OCI-LY1 (cell line): ENCODE results near the gene GPR137B.

ENCODE experiments used
- H2AFZ ChIP-seq: fragments of 200-600 bp; sonication (generic), shearing (Covaris generic); 2 replicates; pipeline ENCODE4 v1.6.0; 2014; ENCODE audit warnings: antibody characterized with exemption, mild to moderate bottlenecking, low read length
- H3F3A ChIP-seq: fragments of 200-600 bp; sonication (generic), shearing (Covaris generic); 2 replicates; pipeline ENCODE4 v1.6.0; 2014; ENCODE audit warnings: mild to moderate bottlenecking, antibody characterized with exemption, low read length, moderate library complexity; ENCODE audit not compliant: insufficient read depth
- H3K27ac ChIP-seq: fragments of 200-600 bp; sonication (generic); 2 replicates; pipeline ENCODE4 v1.5.1; 2014; ENCODE audit warnings: low read length, mixed run types, mild to moderate bottlenecking, low read depth; ENCODE audit not compliant: poor library complexity, severe bottlenecking
- H3K27me3 ChIP-seq: fragments of 200-600 bp; sonication (generic); 2 replicates; pipeline ENCODE4 v1.6.0; 2014; ENCODE audit warnings: antibody characterized with exemption, mild to moderate bottlenecking, low read length, moderate library complexity; ENCODE audit not compliant: insufficient read depth
- H3K36me3 ChIP-seq: fragments of 200-600 bp; sonication (generic); 2 replicates; pipeline ENCODE4 v1.6.1; 2014; ENCODE audit warnings: mild to moderate bottlenecking, antibody characterized with exemption, low read length, moderate library complexity, mixed read lengths; ENCODE audit not compliant: insufficient read depth
- H3K4me1 ChIP-seq: fragments of 200-600 bp; sonication (generic); 2 replicates; pipeline ENCODE4 v1.5.1; 2014; ENCODE audit warnings: mild to moderate bottlenecking, low read length, moderate library complexity; ENCODE audit not compliant: insufficient read depth, severe bottlenecking
- H3K4me2 ChIP-seq: fragments of 200-600 bp; sonication (generic), shearing (Covaris generic); 2 replicates; pipeline ENCODE4 v1.6.1; 2014; ENCODE audit warnings: low read length
- H3K4me3 ChIP-seq: fragments of 200-600 bp; sonication (generic); 2 replicates; pipeline ENCODE4 v1.5.1; 2014; ENCODE audit warnings: low read length, low read depth, mild to moderate bottlenecking, mixed read lengths; ENCODE audit not compliant: poor library complexity, severe bottlenecking
- H3K79me2 ChIP-seq: fragments of 200-600 bp; shearing (Covaris generic); 2 replicates; pipeline ENCODE4 v1.6.1; 2016; ENCODE audit warnings: mixed run types, low read length, mixed read lengths; ENCODE audit not compliant: insufficient read depth
- H3K9ac ChIP-seq: fragments of 200-600 bp; sonication (generic), shearing (Covaris generic); 2 replicates; pipeline ENCODE4 v1.6.1; 2014; ENCODE audit warnings: mild to moderate bottlenecking, low read length, mixed read lengths
- H3K9me2 ChIP-seq: fragments of 200-600 bp; sonication (generic), shearing (Covaris generic); 2 replicates; pipeline ENCODE4 v1.6.1; 2014; ENCODE audit warnings: low read depth, mild to moderate bottlenecking, low read length, mixed read lengths
- H3K9me3 ChIP-seq: fragments of 200-600 bp; shearing (Covaris generic); 2 replicates; pipeline ENCODE4 v1.6.1; 2014; ENCODE audit warnings: low read length, mixed read lengths
- H4K20me1 ChIP-seq: fragments of 200-600 bp; sonication (generic), shearing (Covaris generic); 2 replicates; pipeline ENCODE4 v1.6.0; 2016; ENCODE audit warnings: mild to moderate bottlenecking, low read length; ENCODE audit not compliant: insufficient read depth
- EZH2 ChIP-seq: fragments of 200-600 bp; sonication (generic), shearing (Covaris generic); IDR thresholded peaks from 2 replicates; pipeline ENCODE4 v1.8.0; 2017; ENCODE audit warnings: borderline replicate concordance, mixed run types, mild to moderate bottlenecking, antibody characterized with exemption, low read length, moderate library complexity, mixed read lengths
- TF ChIP-seq, protein P1 (sequence below): fragments of 200-600 bp; sonication (generic), shearing (Covaris generic); IDR thresholded peaks from 2 replicates; pipeline ENCODE4 v1.5.1; 2017; ENCODE audit warnings: mild to moderate bottlenecking, antibody characterized with exemption, low read length, moderate library complexity, mixed read lengths

Gene GPR137B

DNA sequence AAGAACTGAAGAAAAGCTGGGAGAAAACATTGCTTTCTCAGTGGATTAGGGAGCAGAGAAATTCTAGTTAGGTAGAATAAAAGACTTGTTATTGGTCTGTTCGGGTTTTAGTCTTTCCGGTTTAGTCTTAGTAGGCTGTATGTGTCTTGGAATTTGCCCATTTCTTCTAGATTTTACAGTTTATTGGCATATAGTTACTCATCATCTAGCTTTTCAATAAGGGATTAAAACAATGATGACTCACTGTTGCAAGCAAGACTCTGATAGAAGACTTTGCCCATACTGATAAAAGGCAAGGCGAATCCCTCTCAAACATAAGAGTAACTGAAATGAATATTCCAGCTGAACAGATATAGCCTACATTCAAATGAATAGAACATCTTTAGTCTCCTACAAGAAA is 62.3 kb downstream of the GPR137B start:
- no peaks in the 10 kb centered on the region for H3K79me2 ChIP-seq
- no peak overlapping the region for H3K4me3 ChIP-seq
- no peaks in the 10 kb centered on the region for H3F3A ChIP-seq
- no peaks in the 10 kb centered on the region for H3K27me3 ChIP-seq
- H2AFZ ChIP-seq: no peak overlapping the region
- no peak overlapping the region for H3K27ac ChIP-seq
- no peak overlapping the region for H3K4me2 ChIP-seq
- TF ChIP-seq EZH2: no peak
- TF ChIP-seq, protein P1, sequence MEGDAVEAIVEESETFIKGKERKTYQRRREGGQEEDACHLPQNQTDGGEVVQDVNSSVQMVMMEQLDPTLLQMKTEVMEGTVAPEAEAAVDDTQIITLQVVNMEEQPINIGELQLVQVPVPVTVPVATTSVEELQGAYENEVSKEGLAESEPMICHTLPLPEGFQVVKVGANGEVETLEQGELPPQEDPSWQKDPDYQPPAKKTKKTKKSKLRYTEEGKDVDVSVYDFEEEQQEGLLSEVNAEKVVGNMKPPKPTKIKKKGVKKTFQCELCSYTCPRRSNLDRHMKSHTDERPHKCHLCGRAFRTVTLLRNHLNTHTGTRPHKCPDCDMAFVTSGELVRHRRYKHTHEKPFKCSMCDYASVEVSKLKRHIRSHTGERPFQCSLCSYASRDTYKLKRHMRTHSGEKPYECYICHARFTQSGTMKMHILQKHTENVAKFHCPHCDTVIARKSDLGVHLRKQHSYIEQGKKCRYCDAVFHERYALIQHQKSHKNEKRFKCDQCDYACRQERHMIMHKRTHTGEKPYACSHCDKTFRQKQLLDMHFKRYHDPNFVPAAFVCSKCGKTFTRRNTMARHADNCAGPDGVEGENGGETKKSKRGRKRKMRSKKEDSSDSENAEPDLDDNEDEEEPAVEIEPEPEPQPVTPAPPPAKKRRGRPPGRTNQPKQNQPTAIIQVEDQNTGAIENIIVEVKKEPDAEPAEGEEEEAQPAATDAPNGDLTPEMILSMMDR: no peak
- no peak overlapping the region for H3K9ac ChIP-seq
- no peaks in the 10 kb centered on the region for H3K9me3 ChIP-seq
- no peaks in the 10 kb centered on the region for H4K20me1 ChIP-seq
- no peaks in the 10 kb centered on the region for H3K4me1 ChIP-seq
- peaks cover 79% of the 10 kb centered on the region for H3K36me3 ChIP-seq
- H3K9me2 ChIP-seq: no peaks in the 10 kb centered on the region

DNA sequence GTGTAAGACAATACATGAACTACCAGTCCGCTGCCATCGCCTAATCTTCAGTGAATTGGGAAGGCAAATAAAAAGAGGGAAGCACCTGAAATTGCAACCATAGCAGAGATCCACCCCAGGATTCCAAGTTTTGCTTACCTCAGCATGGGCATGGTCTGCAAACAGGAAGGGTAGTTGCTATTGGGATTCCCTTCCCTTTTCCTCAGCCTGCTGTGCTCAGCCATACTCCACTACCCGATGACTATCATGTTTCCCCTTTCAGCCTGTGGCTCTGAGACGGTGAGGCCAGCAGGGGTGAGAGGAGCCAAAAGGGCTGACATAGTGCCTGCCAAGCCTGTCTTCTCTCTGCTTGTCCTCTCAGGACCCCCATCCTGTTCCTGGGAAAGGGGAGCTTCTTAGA is 64.2 kb downstream of the GPR137B start:
- Histone ChIP-seq H3K9me3 (no peaks in the 10 kb centered on the region), H3F3A (no peaks in the 10 kb centered on the region), H3K9me2 (no peaks in the 10 kb centered on the region), H3K4me2 (no peak overlapping the region), H3K36me3 (peaks cover 75% of the 10 kb centered on the region), H3K4me1 (no peaks in the 10 kb centered on the region), H3K27me3 (no peaks in the 10 kb centered on the region), H2AFZ (no peak overlapping the region), H3K4me3 (no peak overlapping the region), H3K79me2 (no peaks in the 10 kb centered on the region), H3K27ac (no peak overlapping the region), H4K20me1 (no peaks in the 10 kb centered on the region), H3K9ac (no peak overlapping the region)
- TF ChIP-seq, protein P1: no peak
- no peak for TF ChIP-seq EZH2

DNA sequence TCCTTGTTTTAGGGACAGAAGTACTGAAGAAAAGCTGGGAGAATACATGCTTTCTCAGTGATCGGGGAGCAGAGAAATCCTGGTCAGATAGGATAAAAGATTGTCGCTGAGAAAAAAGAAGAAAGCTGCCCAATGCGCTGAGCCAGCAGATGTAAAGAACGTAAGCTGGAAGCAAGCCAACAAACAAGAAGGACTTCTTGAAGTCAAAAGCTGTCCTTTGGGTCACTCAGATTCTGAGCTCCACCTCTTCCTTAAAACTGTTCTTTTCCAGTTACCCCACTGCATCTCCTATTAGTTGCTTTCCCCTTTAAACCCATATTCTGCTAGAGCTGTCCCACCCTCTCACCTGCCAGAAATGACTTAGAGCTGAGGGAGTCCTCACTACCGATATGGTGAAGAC is 64.8 kb downstream of the GPR137B start:
- no peak overlapping the region for H3K4me3 ChIP-seq
- no peak overlapping the region for H2AFZ ChIP-seq
- no peaks in the 10 kb centered on the region for H3K27me3 ChIP-seq
- H3K79me2 ChIP-seq: no peaks in the 10 kb centered on the region
- no peak overlapping the region for H3K9ac ChIP-seq
- no peaks in the 10 kb centered on the region for H3K9me3 ChIP-seq
- no peaks in the 10 kb centered on the region for H3K9me2 ChIP-seq
- H3K4me1 ChIP-seq: no peaks in the 10 kb centered on the region
- H3K4me2 ChIP-seq: no peak overlapping the region
- H4K20me1 ChIP-seq: no peaks in the 10 kb centered on the region
- no peaks in the 10 kb centered on the region for H3F3A ChIP-seq
- no peak overlapping the region for H3K27ac ChIP-seq
- peaks cover 71% of the 10 kb centered on the region for H3K36me3 ChIP-seq
- TF ChIP-seq EZH2: no peak
- TF ChIP-seq, protein P1: no peak
